ENCODE results near the gene SUCLG2.

Gene SUCLG2

GRCh38 chr3:67656614-67657013 lies 2.2 kb upstream of the SUCLG2 start:
- TF ChIP-seq CTCF (IDR thresholded peaks at IDR 0.05; ENCODE audit: insufficient read depth, low read length, poor library complexity, severe bottlenecking), result no peak
- Histone ChIP-seq H3K4me3 (replicated peaks; ENCODE audit: low read depth, low read length) (no peak overlapping the region), H3K27me3 (replicated peaks; ENCODE audit: control insufficient read depth, insufficient read depth, low read length) (no peaks in the 10 kb centered on the region), H3K36me3 (ENCODE audit: control insufficient read depth, insufficient read depth, low read length) (no peaks in the 10 kb centered on the region)
- DNase-seq (ENCODE audit: extremely low read depth, insufficient read length), result no peak

GRCh38 chr3:67655364-67656121 lies 1.1 kb upstream of the SUCLG2 start:
- Histone ChIP-seq H3K36me3 (ENCODE audit: control insufficient read depth, insufficient read depth, low read length) (no peaks in the 10 kb centered on the region), H3K27me3 (replicated peaks; ENCODE audit: control insufficient read depth, insufficient read depth, low read length) (no peaks in the 10 kb centered on the region), H3K4me3 (replicated peaks; ENCODE audit: low read depth, low read length) (peak overlapping the region; percentile 41)
- TF ChIP-seq CTCF (IDR thresholded peaks at IDR 0.05; ENCODE audit: insufficient read depth, low read length, poor library complexity, severe bottlenecking), result no peak
- DNase-seq (ENCODE audit: extremely low read depth, insufficient read length), result peak; percentile 75

- Histone ChIP-seq H3K4me3 (replicated peaks; ENCODE audit: low read depth, low read length) (peak overlapping the region; percentile 78), H3K27me3 (replicated peaks; ENCODE audit: control insufficient read depth, insufficient read depth, low read length) (no peaks in the 10 kb centered on the region), H3K36me3 (ENCODE audit: control insufficient read depth, insufficient read depth, low read length) (no peaks in the 10 kb centered on the region)
- TF ChIP-seq CTCF (IDR thresholded peaks at IDR 0.05; ENCODE audit: insufficient read depth, low read length, poor library complexity, severe bottlenecking), result no peak
- no peak for DNase-seq (ENCODE audit: extremely low read depth, insufficient read length)
These were observed 399 bp upstream of the SUCLG2 start for GRCh38 chr3:67654844-67655177.

- DNase-seq (ENCODE audit: extremely low read depth, insufficient read length), result peak; percentile 37
- Histone ChIP-seq H3K4me3 (replicated peaks; ENCODE audit: low read depth, low read length) (peak overlapping the region; percentile 78), H3K27me3 (replicated peaks; ENCODE audit: control insufficient read depth, insufficient read depth, low read length) (no peaks in the 10 kb centered on the region), H3K36me3 (ENCODE audit: control insufficient read depth, insufficient read depth, low read length) (no peaks in the 10 kb centered on the region)
- no peak for TF ChIP-seq CTCF (IDR thresholded peaks at IDR 0.05; ENCODE audit: insufficient read depth, low read length, poor library complexity, severe bottlenecking)
These were observed 850 bp downstream of the SUCLG2 start for GRCh38 chr3:67653425-67654098.

- TF ChIP-seq CTCF (IDR thresholded peaks at IDR 0.05; ENCODE audit: insufficient read depth, low read length, poor library complexity, severe bottlenecking), result no peak
- DNase-seq (ENCODE audit: extremely low read depth, insufficient read length), result no peak
- no peak overlapping the region for H3K4me3 ChIP-seq (replicated peaks; ENCODE audit: low read depth, low read length)
- no peaks in the 10 kb centered on the region for H3K27me3 ChIP-seq (replicated peaks; ENCODE audit: control insufficient read depth, insufficient read depth, low read length)
- H3K36me3 ChIP-seq (ENCODE audit: control insufficient read depth, insufficient read depth, low read length), result no peaks in the 10 kb centered on the region; the same call in none of the 2 replicates
These were observed 4.3 kb downstream of the SUCLG2 start for GRCh38 chr3:67650084-67650483.

All from GM06990 (cell line).